GM19025 (cell line): ENCODE measurements around the gene C8G.

ENCODE experiments used
- ATAC-seq: cut with Tn5 transposase; IDR thresholded peaks from one replicate; pipeline ENCODE4 v1.9.1; 2021; ENCODE audit warnings: mild to moderate bottlenecking, low read depth, moderate library complexity; ENCODE audit not compliant: unreplicated experiment

C8G gene

DNA sequence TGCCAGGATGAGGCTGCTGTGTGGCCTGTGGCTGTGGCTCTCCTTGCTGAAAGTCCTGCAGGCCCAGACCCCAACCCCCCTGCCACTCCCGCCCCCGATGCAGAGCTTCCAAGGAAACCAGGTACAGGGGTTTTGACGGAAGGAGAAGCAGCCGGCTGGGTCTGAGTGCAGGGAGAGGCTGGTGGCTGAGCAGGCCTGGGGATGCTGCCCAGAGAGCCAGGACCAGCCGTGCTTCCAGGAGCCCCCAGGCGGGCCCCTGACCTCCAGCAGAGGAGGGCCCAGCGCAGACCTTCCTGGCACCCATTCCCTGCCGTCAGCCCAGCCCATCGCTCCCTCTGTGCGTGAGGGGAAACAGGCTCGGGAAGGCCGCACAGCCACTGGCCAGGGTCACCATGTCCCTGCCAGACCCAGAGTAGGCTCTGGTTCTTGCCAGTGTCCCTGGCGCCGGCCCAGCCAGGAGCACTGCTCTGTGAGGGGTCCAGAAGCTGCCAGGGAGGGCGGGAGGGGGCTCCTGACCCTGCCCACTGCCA lies 7.3 kb downstream of the C8G start:
- no peak for ATAC-seq

DNA sequence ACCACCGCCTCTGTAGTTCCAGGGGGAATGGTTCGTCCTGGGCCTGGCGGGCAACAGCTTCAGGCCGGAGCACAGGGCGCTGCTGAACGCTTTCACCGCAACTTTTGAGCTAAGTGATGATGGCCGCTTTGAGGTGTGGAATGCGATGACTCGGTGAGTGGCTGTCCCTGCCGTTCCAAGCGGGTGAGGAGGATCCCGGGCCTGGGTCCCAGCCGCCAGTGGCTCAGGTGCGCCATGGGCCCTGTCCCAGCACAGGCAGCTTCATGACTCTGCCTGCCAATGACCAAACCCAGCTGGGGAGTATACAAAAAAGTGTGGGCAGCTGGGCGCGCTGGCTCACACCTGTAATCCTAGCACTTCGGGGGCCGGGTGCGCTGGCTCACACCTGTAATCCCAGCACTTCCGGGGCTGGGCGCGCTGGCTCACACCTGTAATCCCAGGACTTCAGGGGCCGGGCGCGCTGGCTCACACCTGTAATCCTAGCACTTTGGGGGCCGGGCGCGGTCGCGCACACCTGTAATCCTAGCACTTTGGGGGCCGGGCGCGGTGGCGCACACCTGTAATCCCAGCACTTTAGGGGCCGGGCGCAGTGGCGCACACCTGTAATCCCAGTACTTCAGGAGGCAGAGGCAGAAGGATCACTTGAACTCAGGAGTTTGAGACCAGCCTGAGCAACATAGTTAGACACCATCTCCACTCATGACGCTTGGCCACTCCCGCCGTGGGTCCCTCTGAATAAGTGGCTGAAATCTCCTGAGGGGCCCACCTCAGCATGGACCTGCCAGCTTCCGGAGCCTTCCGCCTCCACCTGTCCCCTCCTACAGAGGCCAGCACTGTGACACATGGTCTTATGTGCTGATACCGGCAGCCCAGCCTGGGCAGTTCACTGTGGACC lies 8.1 kb downstream of the C8G start:
- ATAC-seq, result no peak

DNA sequence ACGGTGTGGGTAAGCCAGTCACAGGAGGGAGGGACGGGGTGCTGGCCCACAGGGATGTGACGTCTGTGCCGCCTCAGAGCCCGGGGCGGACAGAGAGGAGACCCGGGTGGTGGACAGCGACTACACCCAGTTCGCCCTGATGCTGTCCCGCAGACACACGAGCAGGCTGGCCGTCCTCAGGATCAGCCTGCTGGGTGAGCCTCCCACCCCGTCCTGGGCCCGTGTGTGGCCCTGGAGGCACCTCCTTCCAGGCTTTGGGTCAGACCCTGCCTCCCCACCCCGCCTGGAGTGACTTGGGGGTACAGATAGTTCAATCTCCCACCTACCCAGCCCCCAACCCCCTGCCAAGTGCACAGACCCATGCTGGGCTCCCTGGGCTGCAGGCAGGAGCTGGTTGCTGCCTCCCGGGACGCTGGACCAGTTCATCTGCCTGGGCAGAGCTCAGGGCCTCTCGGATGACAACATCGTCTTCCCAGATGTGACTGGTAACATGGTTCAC lies 8.8 kb downstream of the C8G start:
- ATAC-seq, result no peak

DNA sequence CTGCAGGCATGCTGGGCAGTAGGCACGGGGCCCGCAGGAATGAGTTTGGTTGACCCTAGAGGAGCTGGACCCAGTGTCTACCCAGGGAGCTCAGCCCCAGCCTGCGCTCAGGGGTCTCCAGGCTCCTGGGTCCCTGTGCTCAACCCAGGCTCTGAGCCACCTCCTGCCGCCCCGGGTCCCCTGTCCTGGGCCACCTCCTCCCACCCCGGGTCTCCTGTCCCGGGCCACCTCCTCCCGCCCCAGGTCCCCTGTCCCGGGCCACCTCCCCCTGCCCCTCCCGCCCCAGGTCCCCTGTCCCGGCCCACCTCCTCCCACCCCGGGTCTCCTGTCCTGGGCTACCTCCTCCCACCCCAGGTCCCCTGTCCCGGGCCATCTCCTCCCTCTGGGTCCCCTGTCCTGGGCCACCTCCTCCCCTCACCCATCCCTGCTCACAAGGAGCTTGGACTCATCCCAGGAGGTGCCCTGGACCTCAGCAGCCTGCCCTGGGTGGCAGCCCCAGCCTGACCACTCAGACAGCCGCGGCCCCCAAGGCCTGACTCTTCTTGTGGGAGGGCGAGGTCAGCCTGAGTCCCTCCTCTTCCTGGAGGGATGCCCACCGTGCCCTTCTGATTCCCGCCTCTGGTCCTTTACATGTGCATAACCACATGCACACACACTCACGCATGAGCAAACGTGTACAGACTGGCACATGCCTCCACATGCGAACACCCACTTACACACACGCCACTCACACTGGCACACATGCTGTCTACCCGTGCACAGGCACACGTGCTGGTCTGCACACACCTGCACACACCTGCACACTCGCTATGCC lies 9.4 kb downstream of the C8G start:
- no peak for ATAC-seq

DNA sequence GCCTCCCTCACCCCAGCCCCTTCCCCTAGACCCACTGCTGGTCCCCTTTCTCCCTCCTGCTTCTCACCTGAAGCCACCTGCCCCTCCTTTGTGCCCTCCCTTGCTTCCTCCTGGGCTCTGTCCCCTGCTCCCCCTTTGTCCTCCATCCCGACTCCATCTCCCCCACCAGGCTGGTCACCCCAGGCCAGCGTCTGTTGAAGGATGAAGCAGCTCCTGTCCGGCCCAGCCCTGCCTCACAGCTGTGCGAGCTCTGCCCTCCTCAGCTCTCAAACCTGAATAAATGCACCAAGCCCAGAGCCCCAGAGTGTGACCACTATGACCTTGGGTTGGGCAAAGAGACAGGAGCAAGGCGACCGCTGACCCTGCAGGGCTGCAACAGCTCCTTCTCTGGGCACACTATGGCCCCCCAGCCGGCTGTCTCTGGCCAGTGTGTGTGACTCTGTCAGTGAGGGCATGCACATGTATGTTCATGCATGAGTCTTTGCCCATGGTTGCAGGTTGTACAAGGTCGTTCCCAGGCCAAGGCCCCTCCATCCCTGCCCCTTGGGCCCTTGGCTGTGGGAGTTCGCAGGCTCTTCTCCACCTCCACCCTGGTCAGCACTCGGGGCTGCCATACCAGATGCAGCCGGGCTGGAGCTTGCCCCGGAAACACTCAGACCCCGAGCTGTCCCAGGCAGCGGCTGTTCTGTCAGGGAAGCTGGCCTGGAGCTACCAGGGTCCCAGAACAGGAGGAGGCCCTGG lies 10.3 kb downstream of the C8G start:
- no peak for ATAC-seq

DNA sequence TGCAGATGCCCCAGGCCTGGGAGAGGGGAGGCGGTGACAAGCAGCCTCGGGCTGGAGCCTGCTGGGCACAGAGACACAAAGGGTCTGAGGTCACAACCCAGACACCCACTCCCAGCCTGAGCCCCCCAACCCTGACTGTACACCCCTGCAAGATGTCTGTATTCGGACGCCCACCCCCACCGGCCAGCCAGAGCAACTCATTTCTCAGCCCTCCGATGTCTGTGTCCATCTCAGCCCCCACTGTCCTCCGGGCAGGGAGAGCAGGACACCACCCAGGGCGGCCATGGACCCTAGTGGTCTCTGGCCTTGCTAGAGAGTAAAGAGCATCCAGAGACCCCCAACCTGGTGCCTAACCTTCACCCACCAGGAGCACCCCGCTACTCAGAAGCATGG lies 10.9 kb downstream of the C8G start:
- no peak for ATAC-seq

DNA sequence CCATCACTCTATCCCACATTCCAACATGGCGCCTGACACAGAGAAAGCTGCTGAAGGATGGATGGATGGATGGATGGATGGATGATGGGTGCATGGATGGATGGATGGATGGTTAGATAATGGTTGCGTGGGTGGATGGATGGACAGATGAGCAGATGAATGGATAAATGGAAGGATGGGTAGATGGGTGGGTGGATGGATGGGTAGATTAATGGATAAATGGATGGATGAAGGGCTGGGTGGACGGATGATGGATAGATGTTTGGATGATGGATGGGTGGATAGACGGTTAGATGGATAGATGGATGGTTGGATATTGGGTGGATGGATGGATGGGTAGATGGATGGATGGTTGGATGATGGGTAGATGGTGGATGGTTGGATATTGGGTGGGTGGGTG lies 11.6 kb downstream of the C8G start:
- ATAC-seq, result no peak

DNA sequence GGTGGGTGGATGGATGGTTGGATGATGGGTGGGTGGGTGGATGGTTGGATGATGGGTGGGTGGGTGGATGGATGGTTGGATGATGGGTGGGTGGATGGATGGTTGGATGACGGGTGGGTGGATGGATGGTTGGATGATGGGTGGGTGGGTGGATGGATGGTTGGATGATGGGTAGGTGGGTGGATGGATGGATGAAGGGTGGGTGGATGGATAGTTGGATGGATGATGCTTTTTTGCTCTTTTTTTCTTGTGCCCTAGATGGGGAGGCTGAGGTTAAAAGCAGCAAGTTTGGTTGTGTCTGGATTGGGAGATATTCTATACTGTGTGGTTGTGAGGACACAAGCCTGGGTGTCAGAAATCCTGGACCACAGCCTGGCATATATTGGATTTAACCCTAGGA lies 12.4 kb downstream of the C8G start:
- ATAC-seq, result no peak

DNA sequence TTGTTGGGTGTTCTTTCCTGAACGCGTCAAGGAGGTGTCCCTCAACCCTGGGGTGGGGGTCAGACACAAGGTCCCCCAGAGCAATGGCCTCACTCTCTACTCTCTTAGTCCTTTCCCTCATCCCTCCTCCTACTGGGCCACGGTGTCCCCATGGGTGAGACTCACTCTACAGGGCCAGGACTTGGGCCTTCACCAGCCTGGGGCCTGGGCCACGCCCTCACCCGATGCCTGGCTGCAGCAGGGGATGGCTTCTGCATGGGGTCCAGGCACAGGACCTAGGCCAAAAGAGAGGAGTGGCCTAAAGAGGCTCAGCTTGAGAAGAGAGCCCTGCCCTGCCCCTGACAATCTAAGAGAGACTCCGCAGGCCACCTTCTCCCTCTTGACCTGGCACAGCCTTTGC lies 12.9 kb downstream of the C8G start:
- ATAC-seq, result no peak

DNA sequence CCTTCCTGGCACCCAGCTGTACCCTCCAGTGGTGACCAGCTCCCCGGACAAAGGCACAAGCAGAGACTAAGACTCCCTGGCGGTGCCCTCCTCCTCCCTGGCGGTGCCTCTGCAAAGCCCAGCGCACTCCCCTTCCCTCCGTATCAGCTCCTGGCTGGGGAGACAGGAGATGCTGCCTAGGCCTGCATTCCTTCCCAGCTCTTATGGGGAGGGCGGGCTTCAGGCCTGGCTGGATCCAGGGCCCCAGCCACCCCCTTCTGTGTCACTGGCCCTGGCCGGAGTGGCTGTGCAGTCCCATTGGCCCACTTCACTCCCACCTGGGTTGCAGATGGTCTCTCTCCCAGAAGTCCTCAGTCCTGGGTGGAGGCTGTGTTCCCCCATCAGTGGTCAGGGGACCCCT lies 13.4 kb downstream of the C8G start:
- no peak for ATAC-seq

DNA sequence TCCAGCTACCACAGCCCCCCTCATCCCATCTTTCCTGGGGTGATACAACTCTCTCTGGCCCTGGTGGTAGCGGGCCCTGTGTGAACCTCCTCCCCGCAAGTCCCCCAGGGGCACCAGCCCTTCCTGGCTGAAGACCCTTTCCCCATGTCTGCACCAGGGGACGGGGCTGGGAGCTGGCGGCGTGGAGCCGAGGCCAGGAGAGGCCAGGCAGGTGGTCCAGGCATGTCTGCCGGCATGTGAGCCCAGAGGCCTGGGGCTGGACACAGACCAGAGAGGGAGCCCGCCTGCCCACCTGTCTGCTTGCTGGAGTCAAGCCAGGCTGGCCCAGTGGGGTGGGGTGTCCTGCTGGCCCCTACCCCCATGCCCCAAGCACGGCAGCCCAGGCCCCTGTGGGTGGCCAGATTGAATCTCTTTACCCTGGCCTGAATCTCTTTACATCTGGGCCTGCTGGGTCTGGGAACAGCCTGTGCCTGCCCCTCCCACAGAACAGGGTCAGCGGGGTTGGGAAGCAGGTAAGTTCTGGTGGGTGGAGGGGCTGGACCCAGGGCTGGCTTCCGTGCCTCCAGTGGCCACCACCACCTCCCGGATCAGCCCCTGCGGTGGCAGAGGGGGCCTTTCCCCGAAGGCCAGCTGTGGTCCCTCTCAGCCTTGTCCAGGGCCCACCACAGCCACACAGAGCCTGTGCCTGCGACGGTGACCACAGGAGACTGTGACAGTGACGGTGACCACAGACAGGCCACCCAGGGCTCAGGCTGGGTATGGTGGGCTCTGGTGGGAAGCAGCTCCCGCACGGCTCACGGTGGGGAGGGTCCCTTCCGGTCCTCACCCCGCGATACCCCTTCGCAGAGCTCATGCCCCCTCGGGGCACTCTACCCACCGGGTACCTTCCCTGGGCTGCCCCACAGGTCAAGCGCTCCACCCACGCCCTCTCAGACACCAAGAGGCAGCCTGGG lies 14.1 kb downstream of the C8G start:
- no peak for ATAC-seq

DNA sequence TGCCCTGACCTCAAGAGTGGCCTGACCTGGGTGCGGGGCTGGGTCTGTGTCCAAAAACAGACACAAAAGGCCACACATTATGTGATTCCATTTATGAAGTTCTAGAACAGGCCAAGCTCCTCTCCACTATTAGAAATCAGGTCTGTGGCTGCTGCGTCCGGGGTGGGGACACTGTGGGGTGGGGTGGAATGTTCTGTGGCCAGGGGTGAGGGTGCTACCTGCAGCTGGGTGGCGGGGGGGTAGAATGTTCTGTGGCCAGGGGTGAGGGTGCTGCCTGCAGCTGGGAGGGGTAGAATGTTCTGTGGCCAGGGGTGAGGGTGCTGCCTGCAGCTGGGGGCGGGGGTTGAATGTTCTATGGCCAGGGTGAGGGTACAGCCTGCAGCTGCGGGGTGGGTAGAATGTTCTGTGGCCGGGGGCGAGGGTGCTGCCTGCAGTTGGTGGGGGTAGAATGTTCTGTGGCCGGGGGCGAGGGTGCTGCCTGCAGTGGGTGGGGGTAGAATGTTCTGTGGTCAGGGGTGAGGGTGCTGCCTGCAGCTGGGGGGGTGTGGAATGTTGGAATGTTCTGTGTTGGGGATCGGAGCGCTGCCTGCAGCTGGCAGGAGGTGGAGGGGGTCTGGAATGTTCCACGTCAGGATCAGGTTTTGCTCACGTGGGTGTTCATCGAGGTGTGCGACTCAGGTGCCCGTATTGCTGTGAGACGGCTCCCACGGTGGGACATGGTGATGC lies 15.3 kb downstream of the C8G start:
- ATAC-seq, result no peak

DNA sequence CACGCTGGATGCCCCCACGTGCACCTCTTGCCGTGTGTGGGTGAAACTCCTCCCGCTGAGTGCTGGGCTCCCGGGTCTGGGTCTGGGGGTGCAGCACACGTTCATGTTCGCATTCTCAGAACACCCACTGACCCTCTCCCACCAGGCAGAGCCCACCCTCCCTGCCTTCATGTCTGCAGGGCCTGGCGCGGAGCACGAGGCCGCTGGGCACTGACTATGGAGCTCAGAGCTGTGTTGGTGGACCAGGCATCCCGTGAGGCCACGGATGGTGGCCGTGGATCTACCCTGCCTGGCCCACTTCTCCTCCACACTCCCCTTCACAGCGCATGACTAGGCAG lies 15.9 kb downstream of the C8G start:
- no peak for ATAC-seq

DNA sequence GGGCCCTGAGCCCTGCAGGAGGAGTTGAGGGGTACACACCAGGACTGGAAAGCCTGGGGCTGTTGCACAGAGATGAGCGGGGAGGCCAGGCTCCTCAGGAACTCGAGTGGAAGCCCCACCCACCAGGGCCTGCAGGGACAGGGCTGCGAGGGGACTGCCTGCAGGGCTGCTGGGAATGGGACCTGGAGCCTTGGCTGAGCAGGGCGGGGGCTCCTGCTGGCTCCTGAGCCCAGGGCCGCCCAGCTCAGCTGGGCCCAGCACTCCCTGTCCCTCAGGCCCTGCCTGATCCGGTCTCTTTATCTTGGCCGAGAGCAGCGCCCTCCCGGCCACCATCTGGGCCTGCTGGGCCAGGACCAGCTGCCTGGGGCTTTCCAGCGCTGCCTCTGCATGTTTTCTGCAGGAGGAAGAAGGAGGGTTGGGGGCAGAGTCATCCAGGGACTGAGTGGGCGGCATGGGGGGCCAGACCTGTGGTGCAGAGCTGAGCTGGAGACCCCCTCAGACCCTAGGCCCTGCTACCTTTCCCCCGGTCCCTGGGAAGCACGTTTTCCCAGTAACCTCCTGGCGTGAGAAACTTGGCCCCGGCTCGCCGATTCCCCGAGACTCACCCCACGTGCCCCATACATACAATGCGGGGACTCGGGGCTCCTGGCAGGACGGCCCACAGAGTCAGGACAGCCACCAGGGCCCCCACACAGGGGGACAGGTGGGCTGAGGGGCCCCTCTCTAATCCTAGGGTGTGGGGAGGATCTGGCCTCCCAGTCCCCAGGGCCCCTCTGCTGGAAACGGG lies 16.4 kb downstream of the C8G start:
- no peak for ATAC-seq

DNA sequence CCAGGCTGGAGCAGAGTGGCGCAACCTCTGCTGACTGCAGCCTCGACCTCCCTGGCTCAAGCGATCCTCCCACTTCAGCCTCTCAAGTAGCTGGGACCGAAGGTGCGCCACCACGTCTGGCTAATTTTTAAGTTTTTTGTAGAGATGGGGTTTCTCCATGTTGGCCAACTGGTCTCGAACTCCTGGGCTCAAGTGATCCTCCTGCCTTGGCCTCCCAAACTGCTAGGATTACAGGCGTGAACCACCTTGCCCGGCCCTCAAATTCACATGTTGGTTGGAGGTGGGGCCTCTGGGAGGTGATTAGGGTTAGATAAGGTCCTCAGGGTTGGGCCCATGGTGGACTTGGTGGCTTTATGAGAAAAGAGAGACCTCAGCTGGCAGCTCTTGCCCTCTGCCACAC lies 17.1 kb downstream of the C8G start:
- ATAC-seq, result no peak

DNA sequence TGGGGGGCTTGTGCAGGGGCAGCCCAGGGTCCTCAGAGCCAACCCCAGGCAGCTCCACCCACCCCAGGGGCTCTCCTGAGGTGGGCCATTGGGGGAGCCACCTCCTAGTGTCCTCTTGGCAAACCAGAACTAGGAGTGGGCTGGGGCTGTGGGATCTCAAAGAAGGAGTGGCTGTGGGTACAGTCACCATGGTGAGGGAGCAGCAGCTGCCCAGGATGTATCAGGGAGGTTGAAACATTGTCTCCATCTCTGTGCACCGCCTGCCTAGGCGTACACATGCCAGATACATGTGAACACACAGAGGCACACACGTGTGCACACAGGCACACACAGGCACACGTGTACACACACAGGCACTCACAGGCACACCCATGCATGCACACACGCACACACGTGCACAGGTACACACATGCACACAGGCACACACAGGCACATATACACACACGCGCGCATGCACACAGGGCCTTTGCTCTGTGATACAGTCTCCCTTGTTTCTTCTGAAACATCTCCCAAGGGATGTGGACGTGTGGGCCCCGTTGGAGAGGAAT lies 17.7 kb downstream of the C8G start:
- no peak for ATAC-seq

DNA sequence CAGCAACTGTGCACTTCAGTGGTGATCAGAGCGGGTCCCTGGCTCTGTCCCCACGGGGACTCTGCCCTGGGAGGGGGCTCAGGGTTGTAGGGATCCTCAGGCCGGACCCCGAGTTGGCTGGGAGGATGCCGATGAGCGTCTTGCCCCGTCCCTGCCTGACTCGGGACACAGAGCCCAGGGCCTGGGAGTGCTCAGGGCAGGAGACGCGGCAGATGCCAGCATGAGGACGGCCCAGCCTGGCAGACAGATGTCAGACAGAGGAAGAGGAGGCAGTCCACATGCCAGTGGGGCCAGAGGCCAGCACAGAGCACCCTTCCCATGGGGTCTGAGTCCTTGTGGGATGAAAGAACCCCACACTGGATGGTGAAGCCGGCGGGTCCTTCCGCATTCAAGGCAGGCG lies 18.3 kb downstream of the C8G start:
- no peak for ATAC-seq

DNA sequence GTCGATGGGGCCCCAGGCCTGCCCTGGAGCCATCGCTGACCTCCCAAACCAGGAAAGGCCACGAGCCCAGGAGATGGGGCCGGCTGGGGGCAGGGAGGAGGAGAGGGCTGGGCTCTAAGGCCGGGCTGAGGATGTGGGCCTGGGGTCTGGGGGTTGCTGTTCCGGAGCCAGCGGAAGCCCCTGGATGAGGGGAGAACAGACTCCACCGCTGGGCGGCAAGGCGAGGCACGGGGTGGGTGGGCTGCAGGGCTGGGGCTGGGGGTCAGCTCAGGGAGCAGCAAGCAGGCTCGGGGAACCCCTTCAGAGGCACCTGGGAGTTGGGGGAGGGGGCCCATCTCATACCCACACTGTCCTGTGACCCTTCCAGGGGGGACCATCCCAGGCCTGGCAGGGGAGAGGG lies 18.7 kb downstream of the C8G start:
- ATAC-seq, result no peak
